ENCODE results near the gene ATP6V0E1.
"Not testable (repeated sequence)": the region's sequence is repeated elsewhere in the genome, so short reads cannot be mapped to it uniquely, and the experiment has no call there.

The ATP6V0E1 gene

DNA sequence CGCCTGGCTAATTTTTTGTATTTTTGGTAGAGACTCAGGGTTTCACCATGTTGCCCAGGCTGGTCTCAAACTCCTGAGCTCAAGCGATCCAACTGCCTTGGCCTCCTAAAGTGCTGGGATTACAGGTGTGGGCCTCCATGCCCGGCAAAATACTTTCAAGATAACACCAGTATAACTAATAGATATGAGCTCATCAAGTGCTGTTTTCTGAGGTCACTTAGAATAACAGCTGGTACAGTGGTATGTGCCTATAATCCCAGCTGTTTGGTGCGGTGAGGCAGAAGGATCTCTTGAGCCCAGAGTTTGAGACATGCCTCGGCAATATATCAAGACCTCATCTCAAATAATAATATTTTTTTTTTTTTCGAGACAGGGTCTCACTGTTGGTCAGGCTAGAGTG lies 42.1 kb downstream of the ATP6V0E1 start:
- H3K9me3 Mint-ChIP-seq, result no peaks in the 10 kb centered on the region
- H3K27me3 Mint-ChIP-seq, result no peaks in the 10 kb centered on the region
- H3K4me3 Mint-ChIP-seq, result no peak overlapping the region
- peaks cover 47% of the 10 kb centered on the region for H3K36me3 Mint-ChIP-seq (ENCODE audit: low read depth)
- peak overlapping the region; percentile 31 for H3K27ac Mint-ChIP-seq
- peaks cover 21% of the 10 kb centered on the region for H3K4me1 Mint-ChIP-seq (ENCODE audit: low read depth)
- no peak for DNase-seq

DNA sequence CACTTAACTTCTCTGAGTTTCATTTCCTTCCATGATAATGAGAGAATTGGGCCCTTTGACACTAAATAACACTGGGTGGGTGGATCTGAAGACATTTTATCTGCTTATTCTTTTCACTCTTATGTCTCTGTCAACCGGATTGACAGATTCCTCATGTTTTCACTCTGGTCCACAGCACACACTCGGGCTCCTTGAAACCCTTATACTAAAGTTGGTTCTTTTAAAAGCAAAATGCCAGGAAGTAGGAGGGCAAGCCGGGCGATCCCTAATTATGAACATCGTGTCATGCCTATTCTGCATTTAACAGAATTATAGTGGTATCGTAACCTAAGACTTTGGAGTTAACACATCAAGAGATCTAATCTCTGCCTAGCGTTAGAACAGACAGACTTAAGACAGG lies 44.3 kb downstream of the ATP6V0E1 start:
- DNase-seq, result no peak
- H3K4me3 Mint-ChIP-seq, result no peak overlapping the region
- H3K9me3 Mint-ChIP-seq, result no peaks in the 10 kb centered on the region
- H3K27me3 Mint-ChIP-seq, result no peaks in the 10 kb centered on the region
- peaks cover 35% of the 10 kb centered on the region for H3K36me3 Mint-ChIP-seq (ENCODE audit: low read depth)
- no peak overlapping the region for H3K27ac Mint-ChIP-seq
- H3K4me1 Mint-ChIP-seq (ENCODE audit: low read depth), result peaks cover 17% of the 10 kb centered on the region

DNA sequence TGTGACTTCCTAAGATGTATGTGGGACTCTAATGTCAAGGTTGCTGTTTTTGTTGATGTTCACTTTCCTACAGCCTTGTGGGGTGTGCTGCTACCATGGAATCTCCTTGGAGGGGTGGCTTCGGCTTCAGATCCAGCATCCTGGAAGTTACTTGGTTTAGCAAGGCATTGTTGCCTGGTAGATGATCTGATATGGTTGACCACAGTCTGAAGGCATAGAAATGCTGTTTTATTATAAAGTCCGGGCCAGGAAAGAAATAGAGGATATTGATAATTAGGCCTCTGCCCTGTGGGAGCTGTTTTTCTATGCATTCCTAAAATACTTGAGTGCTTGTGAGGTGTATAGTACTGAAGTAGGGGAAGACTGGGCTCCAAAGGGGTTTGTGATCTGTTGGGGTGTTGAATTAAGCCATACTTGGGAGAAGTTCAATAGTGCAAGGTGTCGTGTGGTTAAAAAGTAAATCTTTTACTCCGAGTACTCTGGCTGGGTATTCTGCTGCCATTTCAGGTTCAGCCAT lies 45.3 kb downstream of the ATP6V0E1 start:
- peaks cover 34% of the 10 kb centered on the region for H3K36me3 Mint-ChIP-seq (ENCODE audit: low read depth)
- H3K4me1 Mint-ChIP-seq (ENCODE audit: low read depth), result peaks cover 25% of the 10 kb centered on the region
- no peak overlapping the region for H3K27ac Mint-ChIP-seq
- no peak for DNase-seq
- H3K9me3 Mint-ChIP-seq, result no peaks in the 10 kb centered on the region
- no peak overlapping the region for H3K4me3 Mint-ChIP-seq
- H3K27me3 Mint-ChIP-seq, result no peaks in the 10 kb centered on the region

DNA sequence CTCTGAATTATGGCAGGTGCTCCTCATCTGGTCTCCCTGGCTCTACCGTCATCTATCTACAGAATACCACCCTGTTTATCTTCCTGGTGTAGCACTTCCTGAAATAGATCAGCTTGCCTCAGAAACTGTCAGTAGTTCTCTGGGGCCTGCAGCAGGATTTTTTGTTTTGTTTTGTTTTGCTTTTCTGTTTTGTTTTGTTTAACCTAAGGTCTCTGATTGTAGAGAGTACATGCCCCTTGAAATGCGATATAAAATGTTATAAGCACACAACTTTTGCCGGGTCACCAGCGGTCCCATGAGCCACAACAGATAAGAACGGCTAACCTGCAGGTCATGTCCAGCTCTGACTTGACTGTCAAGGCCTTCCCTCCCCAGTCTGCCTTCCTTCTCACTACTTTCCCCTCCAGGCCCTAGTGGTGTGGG lies 45.9 kb downstream of the ATP6V0E1 start:
- no peaks in the 10 kb centered on the region for H3K9me3 Mint-ChIP-seq
- H3K27ac Mint-ChIP-seq, result no peak overlapping the region
- H3K36me3 Mint-ChIP-seq (ENCODE audit: low read depth), result peaks cover 35% of the 10 kb centered on the region
- H3K4me1 Mint-ChIP-seq (ENCODE audit: low read depth), result peaks cover 29% of the 10 kb centered on the region
- no peak overlapping the region for H3K4me3 Mint-ChIP-seq
- DNase-seq, result no peak
- no peaks in the 10 kb centered on the region for H3K27me3 Mint-ChIP-seq

DNA sequence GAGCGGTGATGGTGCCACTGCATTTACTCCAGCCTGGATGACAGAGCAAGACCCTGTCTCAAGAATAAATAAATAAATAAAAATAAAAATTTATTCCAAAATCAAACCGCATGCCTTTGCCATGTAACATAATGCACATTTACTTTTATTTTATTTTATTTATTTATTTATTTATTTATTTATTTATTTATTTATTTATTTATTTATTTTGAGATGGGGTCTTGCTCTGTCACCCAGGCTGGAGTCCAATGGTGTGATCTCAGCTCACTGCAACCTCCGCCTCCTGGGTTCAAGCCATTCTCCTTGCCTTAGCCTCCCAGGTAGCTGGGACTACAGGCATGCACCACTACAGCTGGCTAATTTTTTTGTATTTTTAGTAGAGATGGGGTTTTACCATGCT lies 48.5 kb downstream of the ATP6V0E1 start:
- H3K27ac Mint-ChIP-seq, H3K4me3 Mint-ChIP-seq, H3K27me3 Mint-ChIP-seq, DNase-seq, H3K9me3 Mint-ChIP-seq: not testable (repeated sequence)
- Mint-ChIP-seq H3K36me3 (ENCODE audit: low read depth) (peaks cover 45% of the 10 kb centered on the region), H3K4me1 (ENCODE audit: low read depth) (peaks cover 41% of the 10 kb centered on the region)

DNA sequence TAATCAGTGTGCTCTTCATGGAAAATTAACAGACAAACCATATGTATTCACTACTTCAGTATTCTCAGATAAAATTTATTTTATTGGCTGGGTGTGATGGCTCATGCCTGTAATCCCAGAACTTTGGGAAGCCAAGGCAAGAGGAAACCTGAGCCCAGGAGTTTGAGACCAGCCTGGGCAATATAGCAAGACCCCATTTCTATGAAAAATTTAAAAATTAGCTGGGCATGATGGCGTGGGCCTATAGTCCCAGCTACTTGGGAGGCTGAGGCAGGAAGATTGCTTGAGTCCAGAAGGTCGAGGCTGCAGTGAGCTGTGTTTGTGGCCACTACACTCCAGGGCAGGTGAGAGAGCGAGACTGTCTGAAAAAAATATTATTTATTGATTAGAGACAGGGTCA lies 49.2 kb downstream of the ATP6V0E1 start:
- Mint-ChIP-seq H3K4me1 (ENCODE audit: low read depth) (peaks cover 44% of the 10 kb centered on the region), H3K27ac (peak overlapping the region; percentile 51), H3K9me3 (no peaks in the 10 kb centered on the region), H3K27me3 (no peaks in the 10 kb centered on the region), H3K4me3 (no peak overlapping the region), H3K36me3 (ENCODE audit: low read depth) (peaks cover 50% of the 10 kb centered on the region)
- DNase-seq, result no peak

DNA sequence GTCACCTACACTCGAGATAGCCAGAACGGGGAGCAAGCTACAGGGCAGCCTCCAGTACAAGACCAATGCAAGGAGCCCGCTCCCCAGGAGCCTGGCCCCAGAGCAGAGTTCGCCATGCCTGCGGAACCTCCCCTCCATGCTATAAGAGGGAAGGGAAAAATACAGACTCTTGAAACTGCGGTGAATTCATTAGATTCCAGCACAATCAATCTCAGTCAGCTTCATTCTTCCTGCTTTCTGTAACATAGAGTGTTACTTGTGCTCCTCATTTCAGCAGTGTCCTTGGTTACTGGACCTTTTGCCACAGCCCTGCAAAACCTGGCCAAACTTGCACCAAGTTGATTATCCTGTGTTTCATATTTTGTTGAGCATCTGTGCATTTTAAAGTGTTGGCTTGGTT lies 50.4 kb downstream of the ATP6V0E1 start:
- H3K9me3 Mint-ChIP-seq, result no peaks in the 10 kb centered on the region

DNA sequence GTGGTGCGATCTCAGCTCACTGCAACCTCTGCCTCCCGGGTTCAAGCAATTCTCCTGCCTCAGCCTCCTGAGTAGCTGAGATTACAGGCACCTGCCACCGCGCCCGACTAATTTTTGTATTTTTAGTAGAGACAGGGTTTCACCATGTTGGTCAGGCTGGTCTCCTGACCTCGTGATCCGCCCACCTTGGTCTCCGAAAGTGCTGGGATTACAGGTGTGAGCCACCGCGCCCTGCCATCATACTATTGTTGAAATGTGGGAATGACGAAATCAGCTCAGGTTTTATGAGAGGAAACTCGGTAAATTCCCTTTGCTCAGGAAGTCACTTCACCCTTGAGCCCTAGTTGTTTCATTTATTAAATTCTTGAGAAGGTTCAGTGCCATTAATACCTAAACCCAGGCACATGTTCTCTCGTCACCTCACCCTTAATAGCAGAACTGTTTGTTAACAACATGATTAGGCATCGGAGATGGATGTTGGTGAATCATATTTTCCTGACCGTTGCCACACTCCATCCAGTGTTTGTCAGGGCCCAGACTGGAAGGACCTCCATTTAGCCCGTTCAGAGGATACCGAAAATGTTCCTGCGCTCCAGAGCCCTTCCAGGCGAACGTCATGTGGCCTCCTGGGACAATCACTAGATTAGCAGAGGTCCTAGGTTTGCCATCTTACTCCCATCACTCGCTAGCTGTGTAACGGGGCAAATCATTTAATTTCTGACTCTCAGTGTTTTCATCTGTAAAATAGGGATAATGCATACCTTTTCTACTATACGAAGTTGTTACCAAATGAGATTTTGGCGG lies 52.5 kb downstream of the ATP6V0E1 start:
- Mint-ChIP-seq H3K27ac (peak overlapping the region; percentile 97), H3K9me3 (peaks cover 3% of the 10 kb centered on the region), H3K4me3 (peak overlapping the region; percentile 74), H3K4me1 (ENCODE audit: low read depth) (peaks cover 68% of the 10 kb centered on the region), H3K27me3 (no peaks in the 10 kb centered on the region), H3K36me3 (ENCODE audit: low read depth) (peaks cover 57% of the 10 kb centered on the region)
- DNase-seq, result peak; percentile 60

More for the DNA sequence above, 50.4 kb downstream of the ATP6V0E1 start:
- H3K27me3 Mint-ChIP-seq, result no peaks in the 10 kb centered on the region
- peaks cover 53% of the 10 kb centered on the region for H3K4me1 Mint-ChIP-seq (ENCODE audit: low read depth)
- H3K36me3 Mint-ChIP-seq (ENCODE audit: low read depth), result peaks cover 56% of the 10 kb centered on the region
- DNase-seq, result no peak
- no peak overlapping the region for H3K4me3 Mint-ChIP-seq
- peak overlapping the region; percentile 62 for H3K27ac Mint-ChIP-seq

DNA sequence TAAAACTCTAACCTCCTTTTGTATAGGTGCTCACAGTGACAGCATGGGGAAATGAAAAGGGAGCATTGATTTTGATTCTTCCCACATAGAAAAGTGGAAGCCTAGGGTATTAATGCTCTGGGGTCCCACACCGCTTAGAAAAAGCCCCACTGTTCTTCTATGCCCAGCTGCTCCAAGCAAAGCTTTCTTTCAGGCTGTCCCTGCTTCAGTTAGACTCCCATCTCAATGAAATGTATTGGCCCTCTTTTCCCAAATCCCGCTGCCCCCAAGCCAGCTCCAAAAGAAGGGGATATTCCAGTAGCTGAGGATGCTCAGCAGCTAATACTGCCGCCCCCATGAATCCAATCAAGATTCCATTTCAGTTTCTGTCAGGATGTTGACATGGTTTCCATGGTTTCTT lies 55.6 kb downstream of the ATP6V0E1 start:
- Mint-ChIP-seq H3K36me3 (ENCODE audit: low read depth) (peaks cover 39% of the 10 kb centered on the region), H3K27me3 (no peaks in the 10 kb centered on the region), H3K4me3 (no peak overlapping the region), H3K27ac (peak overlapping the region; percentile 72), H3K4me1 (ENCODE audit: low read depth) (peaks cover 56% of the 10 kb centered on the region), H3K9me3 (peaks cover 3% of the 10 kb centered on the region)
- DNase-seq, result no peak

DNA sequence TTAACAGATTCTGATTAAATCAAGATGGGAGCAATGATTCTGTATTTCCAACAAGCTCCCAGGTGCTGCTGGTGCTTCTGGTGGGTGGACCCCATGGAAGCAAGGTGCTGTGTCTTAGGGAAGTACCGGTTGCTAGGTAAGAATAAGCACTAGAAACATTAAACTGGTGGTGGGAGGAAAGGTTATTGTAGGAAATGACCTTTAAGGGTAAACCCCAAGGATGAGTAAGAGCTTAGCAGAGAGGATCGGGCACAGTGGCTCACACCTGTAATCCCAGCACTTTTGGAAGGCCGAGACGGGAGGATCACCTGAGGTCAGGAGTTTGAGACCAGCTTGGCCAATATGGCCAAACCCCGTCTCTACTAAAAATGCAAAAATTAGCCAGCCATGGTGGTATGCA lies 56.4 kb downstream of the ATP6V0E1 start:
- Mint-ChIP-seq H3K27me3 (no peaks in the 10 kb centered on the region), H3K4me3 (no peak overlapping the region), H3K36me3 (ENCODE audit: low read depth) (peaks cover 31% of the 10 kb centered on the region), H3K27ac (peak overlapping the region; percentile 4), H3K4me1 (ENCODE audit: low read depth) (peaks cover 48% of the 10 kb centered on the region), H3K9me3 (peaks cover 3% of the 10 kb centered on the region)
- DNase-seq, result no peak

DNA sequence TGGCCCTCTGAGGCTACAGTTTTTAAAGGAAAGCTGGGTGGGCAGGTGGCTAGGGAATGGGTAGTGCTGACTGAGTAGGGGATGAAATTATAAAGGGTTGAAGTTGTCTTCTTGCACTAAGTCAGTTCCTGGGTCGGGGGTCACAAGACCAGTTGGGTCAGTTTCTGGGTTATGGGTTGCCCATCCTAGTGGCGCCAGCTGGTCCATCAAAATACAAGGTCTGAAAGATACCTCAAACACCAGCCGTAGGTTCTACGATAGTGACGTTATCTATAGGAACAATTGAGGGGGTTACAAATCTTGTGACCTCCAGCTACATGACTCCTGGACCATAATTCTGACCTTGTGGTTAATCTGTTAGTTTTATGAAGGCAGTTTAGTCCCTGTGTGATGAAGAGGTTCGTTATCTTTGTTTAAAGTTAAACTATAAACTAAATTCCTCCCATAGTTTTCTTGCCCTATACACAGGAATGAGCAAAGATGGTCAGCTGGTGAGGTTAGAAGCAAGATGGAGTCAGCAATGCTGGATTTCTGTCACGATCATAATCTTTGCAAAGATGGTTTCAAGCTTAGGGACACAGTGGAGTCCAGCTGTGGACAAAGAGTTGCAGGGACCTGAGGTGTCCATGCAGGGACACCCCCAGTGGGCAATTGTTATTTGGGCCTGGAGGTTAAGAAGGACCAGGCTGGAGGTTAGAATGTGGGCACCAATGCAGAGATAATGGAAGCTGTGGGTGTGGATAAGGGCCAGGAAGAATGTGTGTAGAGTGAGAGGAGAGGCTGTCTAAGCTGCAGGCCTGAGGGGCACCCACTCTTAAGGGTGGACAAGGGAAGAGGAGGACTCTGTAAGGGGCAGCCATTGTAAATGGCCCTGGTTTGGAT lies 58.6 kb downstream of the ATP6V0E1 start:
- H3K36me3 Mint-ChIP-seq (ENCODE audit: low read depth), result peaks cover 12% of the 10 kb centered on the region
- H3K4me3 Mint-ChIP-seq, result no peak overlapping the region
- H3K27me3 Mint-ChIP-seq, result no peaks in the 10 kb centered on the region
- peaks cover 3% of the 10 kb centered on the region for H3K9me3 Mint-ChIP-seq
- DNase-seq, result no peak
- H3K27ac Mint-ChIP-seq, result peak overlapping the region; percentile 8
- H3K4me1 Mint-ChIP-seq (ENCODE audit: low read depth), result peaks cover 28% of the 10 kb centered on the region

DNA sequence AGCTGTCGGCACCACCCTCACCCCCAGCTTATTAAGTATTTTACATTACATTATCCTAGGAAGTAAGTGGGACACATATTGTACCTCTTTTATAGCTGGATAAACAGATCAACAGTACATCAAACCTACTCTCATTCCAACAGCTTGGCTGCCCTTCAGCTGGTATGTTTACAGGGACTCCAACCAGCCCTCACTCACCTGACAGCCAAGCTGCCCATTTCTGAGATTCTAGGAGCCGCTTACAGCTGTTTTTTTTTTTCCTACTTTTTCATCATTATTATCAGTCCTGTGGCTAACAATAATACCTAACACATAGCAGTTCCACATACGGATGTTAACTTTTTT lies 59.2 kb downstream of the ATP6V0E1 start:
- no peak overlapping the region for H3K27ac Mint-ChIP-seq

DNA sequence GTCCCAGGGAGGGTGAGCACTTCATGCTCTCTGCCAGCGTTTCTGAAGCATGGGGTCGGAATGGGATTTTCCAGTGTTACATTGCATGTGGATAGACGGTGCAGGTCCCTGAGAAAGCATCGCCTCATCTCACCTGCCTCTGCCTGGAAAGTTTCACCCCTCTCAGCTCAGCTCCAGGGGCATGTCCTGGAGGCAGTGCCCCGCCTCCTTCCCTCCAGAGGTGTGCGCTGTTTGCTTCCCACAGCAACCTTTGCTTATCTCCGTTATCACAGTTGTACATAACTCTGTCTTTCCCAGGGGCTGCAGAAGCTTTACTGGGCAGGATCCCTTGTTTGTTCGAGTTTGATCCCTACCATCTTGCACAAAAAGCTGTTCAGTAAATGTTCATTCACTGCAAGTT lies 61.9 kb downstream of the ATP6V0E1 start:
- H3K36me3 Mint-ChIP-seq (ENCODE audit: low read depth), result peaks cover 1% of the 10 kb centered on the region
- peaks cover 1% of the 10 kb centered on the region for H3K9me3 Mint-ChIP-seq
- peaks cover 3% of the 10 kb centered on the region for H3K4me1 Mint-ChIP-seq (ENCODE audit: low read depth)

More for the DNA sequence above, 59.2 kb downstream of the ATP6V0E1 start:
- Mint-ChIP-seq H3K4me3 (no peak overlapping the region), H3K9me3 (peaks cover 3% of the 10 kb centered on the region), H3K36me3 (ENCODE audit: low read depth) (peaks cover 7% of the 10 kb centered on the region), H3K4me1 (ENCODE audit: low read depth) (peaks cover 25% of the 10 kb centered on the region), H3K27me3 (no peaks in the 10 kb centered on the region)
- DNase-seq, result no peak

DNA sequence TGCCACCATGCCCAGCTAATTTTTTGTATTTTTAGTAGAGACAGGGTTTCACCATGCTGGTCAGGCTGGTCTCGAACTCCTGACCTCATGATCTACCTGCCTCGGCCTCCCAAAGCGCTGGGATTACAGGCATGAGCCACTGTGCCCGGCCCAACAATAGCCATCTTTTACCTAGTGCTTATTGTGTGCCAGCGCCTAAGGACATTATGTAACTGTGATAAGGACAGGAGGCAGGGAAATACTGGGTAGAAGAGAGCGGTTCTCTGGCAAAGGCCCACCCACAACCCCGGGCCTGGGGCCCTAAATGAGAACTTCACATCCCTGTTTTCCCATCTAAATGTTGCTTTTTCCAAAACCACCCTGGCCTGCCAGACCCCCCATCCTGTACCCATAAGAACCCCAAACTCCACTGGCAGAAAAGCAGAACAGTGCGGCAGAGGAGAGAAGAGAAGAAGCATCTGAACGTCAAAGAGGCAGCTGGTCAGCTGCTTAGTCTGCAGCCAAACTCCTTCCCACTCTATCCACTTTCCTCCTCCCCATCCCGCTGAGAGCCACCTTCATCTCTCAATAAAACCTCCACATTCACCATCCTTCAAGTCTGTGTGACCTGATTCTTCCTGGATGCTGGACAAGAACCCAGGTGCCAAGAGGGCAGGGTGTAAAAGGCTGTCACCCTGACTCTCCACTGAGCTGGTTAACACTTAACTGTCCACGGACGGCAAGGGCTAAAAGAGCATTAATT lies 63.7 kb downstream of the ATP6V0E1 start:
- not testable (repeated sequence) for H3K9me3 Mint-ChIP-seq; H3K4me3 Mint-ChIP-seq; H3K27ac Mint-ChIP-seq; DNase-seq; H3K36me3 Mint-ChIP-seq (ENCODE audit: low read depth); H3K27me3 Mint-ChIP-seq; H3K4me1 Mint-ChIP-seq (ENCODE audit: low read depth)

More for the DNA sequence above, 61.9 kb downstream of the ATP6V0E1 start:
- DNase-seq, result no peak
- no peak overlapping the region for H3K27ac Mint-ChIP-seq
- H3K27me3 Mint-ChIP-seq, result no peaks in the 10 kb centered on the region
- no peak overlapping the region for H3K4me3 Mint-ChIP-seq
